HG03060 (cell line): ENCODE results near the gene VSIG2.

Experiments used
- ATAC-seq: cut with Tn5 transposase; IDR thresholded peaks from one replicate; pipeline ENCODE4 v1.9.1; 2021; ENCODE audit warnings: low read depth, moderate number of reproducible peaks; ENCODE audit not compliant: unreplicated experiment

The VSIG2 gene

GRCh38 chr11:124763156-124763947 is 11.3 kb upstream of the VSIG2 start:
- ATAC-seq = no peak

DNA sequence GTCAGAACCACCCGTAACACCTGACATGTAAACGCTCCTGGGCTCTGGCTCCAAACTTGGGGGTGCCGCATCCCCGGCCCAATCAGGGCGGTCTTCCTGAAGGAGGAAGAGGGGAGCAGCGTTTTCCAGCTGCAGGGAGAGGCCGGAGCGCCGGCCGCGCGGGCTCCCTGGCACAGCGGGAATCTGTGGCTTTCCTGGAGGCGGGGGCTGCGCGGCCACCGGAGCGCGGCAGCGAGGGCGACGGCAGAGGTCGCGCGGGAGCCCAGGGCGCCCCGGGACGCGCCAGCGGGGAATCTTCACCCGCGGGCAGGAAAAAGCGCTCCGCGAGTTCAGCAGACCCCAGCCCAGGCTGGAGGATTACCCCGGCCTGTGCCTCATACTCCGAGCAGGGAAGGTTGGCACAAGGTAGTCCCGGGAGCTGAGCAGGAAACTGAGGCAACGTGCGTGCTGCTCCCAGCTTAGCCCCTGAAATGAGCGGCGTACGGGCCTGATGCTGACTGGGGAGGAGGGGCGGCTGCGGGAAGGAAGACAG is 10.6 kb upstream of the VSIG2 start:
- no peak for ATAC-seq

DNA sequence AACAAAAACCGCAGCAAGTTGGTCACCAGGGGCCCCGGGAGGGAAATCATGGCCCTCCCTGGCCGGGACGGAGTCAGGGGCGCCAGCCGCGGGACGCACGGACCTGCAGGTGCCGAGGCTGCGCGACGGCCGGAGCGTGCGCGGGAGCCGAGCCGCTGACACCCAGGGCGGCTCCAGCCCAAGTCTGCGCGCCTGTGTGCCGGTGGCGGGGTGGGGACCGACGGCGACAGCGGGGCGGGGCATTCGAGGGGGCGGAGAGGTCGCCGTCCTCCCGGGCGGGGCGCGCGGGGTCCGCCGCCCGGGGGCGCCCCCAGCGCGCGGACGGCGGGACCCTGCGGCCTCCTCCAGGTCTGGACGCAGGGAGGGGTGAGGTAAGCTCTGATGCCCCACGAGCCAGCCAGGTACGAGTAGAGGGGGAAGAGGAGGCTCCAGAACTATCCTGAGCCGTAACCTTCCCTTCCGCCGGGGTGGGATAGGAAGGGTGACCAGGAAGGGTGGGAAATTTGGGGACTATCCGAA is 10.1 kb upstream of the VSIG2 start, which contains the start of gene ESAM:
Gene ESAM (minus strand): TSS at position 186 of the 519 bp plus-strand sequence. CDS start 136 bp downstream, at position 50.
- no peak for ATAC-seq

GRCh38 chr11:124761301-124762104 is 9.4 kb upstream of the VSIG2 start:
- no peak for ATAC-seq

DNA sequence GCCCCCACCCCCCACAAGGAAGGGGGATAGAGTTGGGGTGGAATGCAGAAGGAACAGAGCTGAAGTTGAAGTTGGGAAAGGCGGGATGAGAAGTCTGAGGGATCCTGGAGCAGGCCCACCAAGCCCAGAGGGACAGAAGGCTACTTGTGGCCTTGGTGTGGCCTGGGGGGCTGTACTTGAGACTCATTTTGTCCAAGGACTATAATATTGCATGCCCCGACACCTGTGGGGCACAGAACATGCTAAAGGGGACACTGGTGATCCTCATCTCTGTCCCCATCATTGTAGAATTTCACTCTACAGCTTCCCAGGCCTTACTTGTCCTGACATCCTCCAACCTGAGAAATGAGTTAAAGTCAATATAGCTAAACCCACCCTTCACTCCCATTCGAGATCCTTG is 8.8 kb upstream of the VSIG2 start:
- no peak for ATAC-seq

DNA sequence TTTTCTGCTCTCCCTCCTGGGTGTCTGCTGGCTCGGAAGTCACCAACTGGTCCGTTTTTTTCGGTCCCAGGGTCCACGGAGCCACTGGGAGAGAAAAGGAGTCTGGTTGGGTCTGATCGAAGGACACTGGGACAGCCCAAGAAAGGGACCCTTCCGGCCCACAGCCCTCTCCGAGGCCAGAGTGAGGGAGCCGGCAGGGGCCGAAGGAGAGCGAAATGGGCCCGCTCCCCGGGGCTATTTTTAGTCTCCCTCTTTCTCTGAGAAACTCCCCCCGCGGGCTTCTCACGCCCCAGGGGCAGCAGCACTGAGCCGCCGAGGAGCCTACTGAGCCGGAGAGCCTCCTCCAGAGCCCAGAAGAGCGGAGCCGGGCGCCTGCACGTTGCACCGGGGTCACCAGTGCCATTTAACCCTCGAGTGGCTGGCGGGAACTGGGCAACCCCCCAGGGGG is 8.2 kb upstream of the VSIG2 start:
- ATAC-seq = no peak

GRCh38 chr11:124759266-124760204 is 7.5 kb upstream of the VSIG2 start:
- no peak for ATAC-seq

DNA sequence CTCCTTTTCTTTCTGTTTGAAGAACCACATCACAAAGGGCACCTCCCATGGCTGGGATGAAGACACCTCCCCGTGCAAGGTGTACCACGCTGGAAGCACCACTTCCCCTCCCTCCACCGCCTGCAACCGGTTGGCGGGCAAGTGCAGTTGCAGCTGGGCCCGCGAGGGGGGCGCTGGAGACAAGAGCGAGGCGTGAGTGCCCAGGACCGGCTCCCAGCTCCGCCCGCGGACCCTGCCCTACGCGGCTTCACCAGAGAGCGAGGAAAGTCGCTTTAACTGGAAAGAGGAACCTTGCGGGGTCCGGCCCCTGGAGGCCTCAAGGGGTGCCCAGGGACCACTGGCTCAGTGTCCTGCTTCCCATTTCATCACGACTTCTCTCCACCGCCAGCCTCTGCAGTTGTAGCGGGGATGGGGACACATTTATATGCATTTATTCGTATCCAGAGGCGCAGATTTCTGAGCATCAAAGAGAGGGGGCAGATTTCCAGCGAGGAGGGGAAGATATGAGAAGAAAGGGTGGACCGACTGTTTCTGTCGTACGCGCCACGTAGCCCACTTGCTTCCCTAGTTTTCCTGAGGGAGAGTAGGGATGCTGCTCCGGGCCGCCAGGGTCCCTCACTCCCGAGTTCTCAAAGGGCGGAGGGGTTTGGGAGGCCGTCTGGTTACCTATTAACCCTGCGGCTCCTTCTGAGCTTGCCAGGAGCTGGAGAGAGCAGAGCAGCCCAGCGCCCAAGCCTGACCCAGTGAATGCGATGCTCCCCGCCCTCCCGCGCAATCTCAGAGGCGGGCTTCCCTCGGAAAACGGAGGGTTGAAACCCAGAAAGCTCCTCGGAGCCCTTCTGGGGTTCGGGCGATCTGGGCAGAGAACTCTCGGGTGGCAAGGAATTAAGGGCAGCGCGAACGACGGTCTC is 6.6 kb upstream of the VSIG2 start:
- ATAC-seq = peak; percentile 27

DNA sequence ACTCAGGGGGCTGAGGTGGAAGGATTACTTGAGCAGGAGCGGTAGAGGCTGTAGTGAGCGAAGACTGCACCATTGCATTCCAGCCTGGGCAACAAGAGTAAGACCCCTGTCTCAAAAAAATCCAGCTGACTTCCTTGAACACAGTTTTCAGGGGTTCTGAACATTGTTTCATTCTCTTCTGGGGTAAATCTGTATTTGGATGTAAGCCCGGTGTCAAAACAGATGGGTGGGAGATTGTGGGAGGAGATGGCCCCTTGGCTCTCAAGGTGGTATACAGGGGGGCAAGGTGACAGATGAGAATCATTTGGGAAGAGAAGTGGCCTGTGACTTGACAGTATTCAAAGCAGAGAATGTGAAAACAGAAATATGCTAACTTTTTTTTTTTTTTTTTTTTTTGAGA is 5.3 kb upstream of the VSIG2 start:
- no peak for ATAC-seq

DNA sequence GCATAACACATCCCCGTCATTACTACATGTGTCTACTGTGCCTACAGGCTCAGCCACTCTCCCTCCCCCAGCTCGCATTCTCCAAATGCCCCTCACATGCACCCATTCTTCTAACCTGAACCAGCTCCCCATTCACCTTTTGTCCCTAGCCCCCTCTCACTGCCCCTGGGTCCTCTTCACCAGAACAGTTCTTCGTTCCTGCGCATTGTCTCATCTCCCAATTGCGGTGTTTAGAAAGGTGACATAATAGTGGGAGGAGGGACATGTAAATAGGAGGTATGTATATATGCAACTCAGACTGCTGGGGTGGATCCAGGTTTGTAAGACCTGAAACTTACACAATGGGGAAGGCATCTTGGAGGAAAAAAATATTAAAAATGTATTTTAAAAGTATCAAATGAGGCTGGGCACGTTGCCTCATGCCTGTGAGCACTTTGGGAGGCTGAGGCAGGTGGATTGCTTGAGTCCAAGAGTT is 4.7 kb upstream of the VSIG2 start:
- ATAC-seq = no peak

DNA sequence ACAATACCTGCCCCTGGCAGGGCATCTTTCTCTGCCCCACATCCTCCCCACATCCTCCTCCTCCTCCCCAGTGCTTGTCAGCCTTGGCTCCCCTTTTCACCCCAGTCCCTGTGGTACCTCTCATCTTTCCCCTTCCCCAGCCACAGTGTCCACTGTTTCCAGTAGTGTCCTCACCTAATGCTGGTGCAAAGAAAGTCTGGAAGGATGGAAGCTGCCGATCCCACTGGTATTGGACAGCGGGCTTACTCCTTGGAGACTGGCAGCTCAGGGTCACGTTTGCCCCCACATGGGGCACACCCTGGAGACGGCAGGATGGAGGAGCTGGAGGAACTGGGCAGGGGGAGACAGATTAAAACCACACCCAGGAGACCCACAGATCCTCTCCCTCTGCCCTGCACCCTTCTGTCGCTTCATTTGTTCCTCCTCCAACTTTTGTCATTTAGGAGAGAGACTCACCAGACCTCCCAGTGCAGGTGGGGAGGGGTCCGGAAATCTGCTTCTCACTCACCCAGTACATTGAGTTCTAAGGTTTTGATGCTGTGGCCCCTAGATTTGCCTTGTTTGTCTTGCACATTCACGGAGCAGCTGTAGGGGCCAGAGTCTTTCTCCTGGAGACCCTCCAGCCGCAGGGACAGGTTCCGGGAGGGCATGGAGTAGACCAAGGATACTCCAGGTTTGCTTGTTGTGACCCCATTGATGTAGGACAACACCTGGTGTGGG is 4.1 kb upstream of the VSIG2 start:
- ATAC-seq = no peak

DNA sequence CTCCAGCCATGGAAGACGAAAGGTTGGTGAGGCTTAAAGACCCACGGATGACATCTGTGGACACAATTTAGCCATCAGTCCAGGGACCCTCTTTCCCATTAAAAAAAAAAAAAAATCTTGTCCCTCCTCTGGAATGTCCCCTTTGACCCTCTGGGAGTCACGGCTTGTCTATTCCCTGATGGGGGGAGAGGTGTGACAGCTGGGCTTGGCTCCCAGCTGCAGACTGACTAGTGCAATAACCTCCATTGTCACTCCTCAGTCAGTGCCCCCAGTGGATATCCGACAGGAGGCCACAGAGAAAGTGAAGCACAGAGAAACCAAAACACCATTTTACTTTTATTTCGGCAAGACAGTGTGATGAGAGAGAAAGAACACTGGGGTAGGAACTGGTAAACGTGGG is 2.7 kb upstream of the VSIG2 start:
- ATAC-seq = no peak

GRCh38 chr11:124754309-124754708 is 2.3 kb upstream of the VSIG2 start:
- no peak for ATAC-seq

DNA sequence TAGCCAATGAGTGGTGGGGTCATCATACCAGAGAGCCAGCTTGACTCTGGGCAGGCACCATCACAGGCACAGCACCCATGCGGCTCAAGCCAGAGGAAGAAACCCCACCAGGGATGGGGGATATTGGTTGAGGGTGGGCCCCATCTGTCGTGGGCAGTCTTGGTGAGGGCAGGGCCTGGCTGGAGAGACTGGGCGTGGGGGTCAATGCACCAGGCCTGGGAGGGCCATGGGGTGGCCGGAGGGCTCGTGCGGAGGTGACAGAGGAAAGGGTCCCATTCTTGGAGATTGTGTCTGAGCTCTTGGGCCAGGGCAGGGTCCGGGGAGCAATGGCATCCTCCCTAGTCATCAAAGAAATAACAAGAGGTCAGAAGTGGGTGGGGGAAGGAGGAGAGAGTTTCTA is 1.6 kb upstream of the VSIG2 start:
- ATAC-seq = no peak

DNA sequence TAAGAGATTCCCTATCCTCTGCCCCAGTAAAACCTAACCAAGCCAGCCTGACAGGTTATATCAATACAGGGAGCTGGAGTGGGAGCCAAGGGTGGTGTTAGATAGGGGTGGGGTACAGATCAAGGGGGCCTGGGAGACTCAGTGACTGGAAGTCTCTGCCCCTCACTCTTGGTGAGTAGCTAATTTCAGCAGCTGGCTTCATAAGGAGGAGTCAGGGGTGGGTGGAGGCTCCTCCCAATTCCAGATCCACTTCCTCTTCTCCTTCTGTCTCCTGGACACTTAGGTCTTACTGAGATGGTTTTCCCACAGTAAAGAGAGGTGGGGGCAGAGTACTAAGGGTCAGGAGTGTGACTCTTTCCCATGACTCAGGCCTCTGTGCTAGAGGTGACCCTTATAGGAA is 1.1 kb upstream of the VSIG2 start:
- ATAC-seq = no peak

DNA sequence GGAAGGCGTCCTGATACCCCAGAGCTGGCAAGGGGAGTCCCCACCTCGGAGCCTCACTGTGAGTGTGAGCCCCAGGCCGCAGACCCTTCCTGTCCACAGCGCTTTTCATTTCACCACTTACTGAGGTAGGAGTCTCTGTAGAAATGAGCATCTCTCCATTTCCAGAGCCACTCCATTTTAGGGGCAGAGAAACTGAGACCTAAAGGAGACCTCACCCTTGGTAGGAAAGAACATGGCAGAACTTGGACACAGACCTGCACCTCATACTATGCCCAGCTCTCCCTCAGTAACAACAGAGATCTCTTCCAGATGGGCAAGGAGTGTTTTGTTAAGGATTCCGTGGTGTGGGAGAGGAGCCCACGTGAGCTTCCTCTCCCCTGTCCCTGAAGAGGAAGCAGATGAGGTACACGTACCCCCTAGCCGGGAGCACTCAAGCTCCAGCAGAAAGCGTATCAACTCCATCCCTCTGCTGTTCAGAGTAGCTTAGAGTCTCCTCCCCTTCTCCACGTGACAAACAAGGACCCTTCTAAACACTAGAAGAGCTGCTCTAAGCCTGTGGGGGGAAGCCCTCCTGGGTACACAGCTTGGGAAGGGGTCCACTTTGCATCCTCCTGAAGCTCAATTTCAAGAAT is 532 bp upstream of the VSIG2 start:
- ATAC-seq = no peak

DNA sequence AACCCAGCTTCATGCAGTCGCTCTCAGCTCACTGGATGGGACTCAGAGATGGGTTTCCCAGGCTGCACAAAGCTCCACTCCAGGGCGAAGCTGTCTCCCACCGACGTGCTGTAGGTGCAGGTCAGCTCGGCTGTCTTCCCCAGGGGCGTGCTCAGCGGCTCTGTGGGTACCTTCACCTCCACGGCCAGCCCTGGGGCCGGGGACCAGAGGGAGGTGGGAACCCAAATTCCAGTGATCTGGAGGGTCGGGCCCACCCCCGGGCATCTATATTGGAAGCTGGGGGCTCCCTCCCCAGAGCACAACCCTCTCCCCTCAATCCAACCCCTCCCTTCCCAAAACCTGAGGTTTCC is 689 bp downstream of the VSIG2 start:
- no peak for ATAC-seq

DNA sequence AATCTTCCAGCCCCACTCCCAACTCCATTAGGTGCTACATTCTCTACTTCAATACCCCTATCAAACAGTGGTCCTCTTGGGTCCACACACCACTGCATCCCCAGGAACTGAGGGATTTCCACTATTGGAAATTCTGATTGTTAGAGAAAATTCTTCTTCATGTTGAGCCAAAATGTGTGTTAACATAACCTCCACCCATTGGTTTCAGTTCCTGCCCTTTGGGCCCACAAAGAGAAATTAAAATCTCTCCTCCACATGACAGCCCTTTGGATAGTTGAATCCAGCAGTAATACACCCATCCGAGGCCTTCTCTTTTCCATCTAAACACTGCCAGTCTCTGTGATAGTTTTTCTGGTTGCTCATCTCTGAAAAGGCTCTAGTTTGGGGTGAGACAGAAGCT is 2.1 kb downstream of the VSIG2 start:
- no peak for ATAC-seq
